Naive B cell (primary cell): ENCODE results near the gene MAN2A2. TPM values are rescaled to one million over a fixed set of nuclear protein-coding genes. Genes with fewer than 3 reads are reported as not detected.

Experiments
- ATAC-seq, 2 donors: fragments of 150-1000 bp; cut with Tn5 transposase; 2 replicates each; pipeline ENCODE4 v1.10.0; 2021; ENCODE audit warnings: low read depth in 2 of 2, mild to moderate bottlenecking in 2 of 2, moderate library complexity in 2 of 2
- DNase-seq: peaks from one replicate; pipeline ENCODE4 v3.0.0; 2022
- H3K27ac Mint-ChIP-seq, 6 donors: one replicate each; pipeline ENCODE4 v1.8.0; 2020 to 2022; ENCODE audit warnings: mild to moderate bottlenecking in 6 of 6, mixed read lengths in 6 of 6, moderate library complexity in 5 of 6, inconsistent platforms in 2 of 6
- H3K27me3 Mint-ChIP-seq, 3 donors: one replicate each; pipeline ENCODE4 v1.8.0; 2021 to 2022; ENCODE audit warnings: mixed read lengths in 3 of 3, mild to moderate bottlenecking in 1 of 3
- H3K36me3 Mint-ChIP-seq, 2 donors: one replicate each; pipeline ENCODE4 v1.8.0; 2020 to 2022; ENCODE audit warnings: mixed read lengths in 2 of 2, inconsistent platforms in 1 of 2, mild to moderate bottlenecking in 1 of 2
- H3K4me1 Mint-ChIP-seq, 3 donors: one replicate each; pipeline ENCODE4 v1.8.0; 2020 to 2022; ENCODE audit warnings: mixed read lengths in 3 of 3, inconsistent platforms in 1 of 3, mild to moderate bottlenecking in 1 of 3, moderate library complexity in 1 of 3
- H3K4me3 Mint-ChIP-seq, 8 donors: one replicate each; pipeline ENCODE4 v1.8.0; 2020 to 2022; ENCODE audit warnings: mild to moderate bottlenecking in 8 of 8, mixed read lengths in 8 of 8, moderate library complexity in 8 of 8, inconsistent platforms in 2 of 8
- H3K9me3 Mint-ChIP-seq, 7 donors: one replicate each; pipeline ENCODE4 v1.8.0; 2020 to 2022; ENCODE audit warnings: mixed read lengths in 7 of 7, mild to moderate bottlenecking in 5 of 7, inconsistent platforms in 2 of 7, moderate library complexity in 1 of 7
- polyA plus RNA-seq, 6 donors: library from polyadenylated mRNA; unstranded; fragments of 300-500 nt; fragmentation: Illumina TruSeq; gene quantifications; one replicate each; pipeline ENCODE4 v1.2.3, GENCODE V29; 2021; ENCODE audit warnings: low read depth in 6 of 6

MAN2A2 gene
- polyA plus RNA-seq, 6 donors from 2014 or later, result 1.4 to 8.9 (median 6.5) TPM

GRCh38 chr15:90932660-90932991, 29.5 kb downstream of the MAN2A2 start:
- no peaks in the 10 kb centered on the region for H3K27me3 Mint-ChIP-seq
- DNase-seq (no peak), ATAC-seq (no peak)
- H3K9me3 Mint-ChIP-seq, result no peaks in the 10 kb centered on the region
- H3K27ac Mint-ChIP-seq, result peak overlapping the region in 5 of 6 donors; percentile 65 to 94 (median 87)
- peak overlapping the region; percentile 93 to 98 (median 97) for H3K4me3 Mint-ChIP-seq
- H3K4me1 Mint-ChIP-seq, result peaks cover 47 to 62% (median 56%) of the 10 kb centered on the region in 3 donors
- H3K36me3 Mint-ChIP-seq, result no peaks in the 10 kb centered on the region

- H3K27me3 Mint-ChIP-seq, result no peaks in the 10 kb centered on the region
- H3K36me3 Mint-ChIP-seq, result no peaks in the 10 kb centered on the region
- H3K27ac Mint-ChIP-seq, result peak overlapping the region in 3 of 6 donors; percentile 22 to 93 (median 90)
- DNase-seq, result no peak
- peaks cover 47 to 61% (median 56%) of the 10 kb centered on the region in 3 donors for H3K4me1 Mint-ChIP-seq
- no peaks in the 10 kb centered on the region for H3K9me3 Mint-ChIP-seq
- ATAC-seq, result no peak
- peak overlapping the region in 7 of 8 donors; percentile 45 to 97 (median 70) for H3K4me3 Mint-ChIP-seq
These were observed 30.2 kb downstream of the MAN2A2 start for GRCh38 chr15:90933301-90933700.

GRCh38 chr15:90934256-90934948, 31.3 kb downstream of the MAN2A2 start:
- H3K4me1 Mint-ChIP-seq, result peaks cover 47 to 54% (median 52%) of the 10 kb centered on the region in 3 donors

DNA sequence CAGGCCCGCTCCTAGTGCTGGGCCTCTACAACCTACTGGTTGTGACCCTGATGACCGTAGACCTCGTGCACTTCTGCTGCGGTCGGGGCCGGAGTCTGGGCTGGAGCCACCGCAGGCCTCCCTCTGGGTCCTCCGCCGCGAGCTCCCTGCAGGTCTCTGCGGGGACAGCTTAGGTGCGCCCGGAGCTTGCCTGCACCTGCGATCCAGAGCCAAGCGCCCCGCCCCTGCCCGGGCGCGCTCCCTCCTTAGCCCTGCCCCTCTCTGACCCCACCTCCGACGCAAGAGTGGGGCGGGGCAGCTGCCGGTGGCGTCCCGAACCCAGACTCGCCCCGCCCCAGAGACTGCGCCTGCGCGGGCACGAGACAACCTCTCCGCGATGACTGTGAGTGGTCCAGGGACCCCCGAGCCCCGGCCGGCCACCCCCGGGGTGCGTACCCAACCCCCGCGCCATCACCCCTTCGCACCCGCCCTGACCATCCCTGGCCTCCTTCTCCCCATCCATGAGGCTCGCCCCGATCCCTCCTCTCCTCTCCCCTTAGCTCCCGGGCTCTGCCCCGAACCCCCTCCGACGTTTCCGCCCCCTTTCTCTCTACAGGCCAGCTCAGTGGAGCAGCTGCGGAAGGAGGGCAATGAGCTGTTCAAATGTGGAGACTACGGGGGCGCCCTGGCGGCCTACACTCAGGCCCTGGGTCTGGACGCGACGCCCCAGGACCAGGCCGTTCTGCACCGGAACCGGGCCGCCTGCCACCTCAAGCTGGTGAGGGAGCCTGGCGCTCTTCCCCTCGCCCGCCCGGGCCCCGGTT, 32.0 kb downstream of the MAN2A2 start, which contains the start of gene UNC45A:
UNC45A (plus strand) TSS at position 337 of the 803 bp plus-strand sequence; CDS start at position 377, 40 bp downstream.
- Mint-ChIP-seq H3K36me3 (no peaks in the 10 kb centered on the region), H3K9me3 (no peaks in the 10 kb centered on the region), H3K4me3 (peak within 1 kb of the TSS; percentile 91 to 97 (median 95)), H3K4me1 (peaks cover 42 to 48% (median 44%) of the 10 kb centered on the region in 3 donors), H3K27ac (peak within 1 kb of the TSS; percentile 91 to 98 (median 96)), H3K27me3 (no peaks in the 10 kb centered on the region)
- ATAC-seq, result peak; percentile 71 to 72
- peak; percentile 96 for DNase-seq

More at GRCh38 chr15:90934256-90934948, 31.3 kb downstream of the MAN2A2 start:
- ATAC-seq, result peak; percentile 34 to 35
- no peaks in the 10 kb centered on the region for H3K36me3 Mint-ChIP-seq
- no peaks in the 10 kb centered on the region for H3K9me3 Mint-ChIP-seq
- H3K27me3 Mint-ChIP-seq, result no peaks in the 10 kb centered on the region
- peak; percentile 82 for DNase-seq
- peak overlapping the region; percentile 42 to 98 (median 94) for H3K27ac Mint-ChIP-seq
- peak overlapping the region; percentile 91 to 97 (median 95) for H3K4me3 Mint-ChIP-seq

DNA sequence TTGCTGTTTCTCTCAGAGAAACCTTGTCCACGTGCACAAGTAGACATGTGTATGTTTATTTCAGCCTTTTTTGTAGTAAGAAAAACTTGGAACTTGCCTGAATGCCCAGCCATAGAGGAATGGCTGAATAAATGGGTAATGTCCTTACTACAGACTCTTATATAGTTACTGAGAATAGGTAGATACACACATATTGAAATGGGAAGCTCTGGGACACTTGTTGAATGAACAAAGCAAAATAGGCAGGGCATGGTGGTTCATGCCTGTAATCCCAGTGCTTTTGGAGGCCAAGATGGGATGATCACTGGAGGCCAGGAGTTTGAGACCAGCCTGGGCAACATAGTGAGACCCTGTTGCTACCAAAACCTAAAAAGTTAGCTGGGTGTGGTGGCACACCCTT, 33.7 kb downstream of the MAN2A2 start:
- peaks cover 6 to 8% of the 10 kb centered on the region in 2 donors for H3K36me3 Mint-ChIP-seq
- H3K9me3 Mint-ChIP-seq, result no peaks in the 10 kb centered on the region
- H3K27ac Mint-ChIP-seq, result peak overlapping the region in 3 of 6 donors; percentile 19 to 91 (median 62)
- H3K4me1 Mint-ChIP-seq, result peaks cover 28 to 32% (median 29%) of the 10 kb centered on the region in 3 donors
- ATAC-seq (no peak), DNase-seq (no peak)
- H3K27me3 Mint-ChIP-seq, result no peaks in the 10 kb centered on the region
- H3K4me3 Mint-ChIP-seq, result peak overlapping the region in 5 of 8 donors; percentile 91 to 97 (median 95)

- H3K36me3 Mint-ChIP-seq, result peaks cover 6 to 8% of the 10 kb centered on the region in 2 donors
- H3K4me1 Mint-ChIP-seq, result peaks cover 23 to 25% (median 25%) of the 10 kb centered on the region in 3 donors
- no peak overlapping the region for H3K27ac Mint-ChIP-seq
- H3K4me3 Mint-ChIP-seq, result no peak overlapping the region
- no peak for ATAC-seq
- DNase-seq, result no peak
- H3K27me3 Mint-ChIP-seq, result no peaks in the 10 kb centered on the region
- H3K9me3 Mint-ChIP-seq, result no peaks in the 10 kb centered on the region
These were observed 35.2 kb downstream of the MAN2A2 start for GRCh38 chr15:90938261-90938660.

GRCh38 chr15:90939756-90940155, 36.7 kb downstream of the MAN2A2 start:
- no peak for ATAC-seq
- Mint-ChIP-seq H3K4me3 (peak overlapping the region in 1 of 8 donors; percentile 36), H3K27me3 (no peaks in the 10 kb centered on the region), H3K9me3 (no peaks in the 10 kb centered on the region), H3K27ac (peak overlapping the region in 1 of 6 donors; percentile 70), H3K36me3 (peaks cover 6 to 8% of the 10 kb centered on the region in 2 donors), H3K4me1 (peaks cover 16 to 18% (median 17%) of the 10 kb centered on the region in 3 donors)
- DNase-seq, result no peak

GRCh38 chr15:90941038-90941437, 37.9 kb downstream of the MAN2A2 start:
- ATAC-seq (no peak), DNase-seq (no peak)
- no peak overlapping the region for H3K27ac Mint-ChIP-seq
- H3K36me3 Mint-ChIP-seq, result peaks cover 6 to 8% of the 10 kb centered on the region in 2 donors
- H3K27me3 Mint-ChIP-seq, result no peaks in the 10 kb centered on the region
- no peaks in the 10 kb centered on the region for H3K9me3 Mint-ChIP-seq
- peaks cover 10 to 11% (median 10%) of the 10 kb centered on the region in 3 donors for H3K4me1 Mint-ChIP-seq
- peak overlapping the region in 1 of 8 donors; percentile 36 for H3K4me3 Mint-ChIP-seq

- Mint-ChIP-seq H3K36me3 (peaks cover 6 to 8% of the 10 kb centered on the region in 2 donors), H3K27ac (no peak overlapping the region), H3K4me1 (no peaks in the 10 kb centered on the region), H3K27me3 (no peaks in the 10 kb centered on the region), H3K4me3 (no peak overlapping the region), H3K9me3 (no peaks in the 10 kb centered on the region)
- ATAC-seq (no peak), DNase-seq (no peak)
These were observed 39.4 kb downstream of the MAN2A2 start for GRCh38 chr15:90942354-90943120.

DNA sequence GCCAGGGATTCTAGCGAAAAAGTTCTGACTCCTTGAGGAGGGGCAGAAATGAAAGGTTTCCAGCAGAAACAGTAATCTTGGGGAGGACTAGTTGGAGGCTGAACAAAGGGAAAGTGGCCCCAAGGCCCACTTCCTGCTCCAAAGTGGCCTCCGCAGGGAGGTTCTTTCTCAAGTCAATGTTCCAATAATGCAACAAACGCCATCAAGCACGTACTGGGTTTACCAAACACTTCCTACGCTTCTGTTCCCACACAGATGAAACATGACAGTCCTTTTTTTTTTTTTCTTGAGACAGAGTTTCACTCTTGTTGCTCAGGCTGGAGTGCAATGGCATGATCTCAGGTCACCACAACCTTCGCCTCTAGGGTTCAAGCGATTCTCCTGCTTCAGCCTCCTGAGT, 42.0 kb downstream of the MAN2A2 start:
- Mint-ChIP-seq H3K9me3 (no peaks in the 10 kb centered on the region), H3K27me3 (no peaks in the 10 kb centered on the region), H3K27ac (no peak overlapping the region), H3K36me3 (peaks cover 6 to 22% of the 10 kb centered on the region in 2 donors), H3K4me1 (no peaks in the 10 kb centered on the region), H3K4me3 (no peak overlapping the region)
- DNase-seq (no peak), ATAC-seq (no peak)

- Mint-ChIP-seq H3K36me3 (peaks cover 0 to 14% of the 10 kb centered on the region in 2 donors), H3K27ac (peak overlapping the region in 1 of 6 donors; percentile 50), H3K27me3 (no peaks in the 10 kb centered on the region), H3K4me1 (no peaks in the 10 kb centered on the region), H3K9me3 (no peaks in the 10 kb centered on the region), H3K4me3 (no peak overlapping the region)
- no peak for ATAC-seq
- DNase-seq, result no peak
These were observed 43.4 kb downstream of the MAN2A2 start for GRCh38 chr15:90946538-90946937.

GRCh38 chr15:90946941-90947576, 44.0 kb downstream of the MAN2A2 start:
- H3K36me3 Mint-ChIP-seq, result peaks cover 4 to 14% of the 10 kb centered on the region in 2 donors
- no peak for DNase-seq

More at GRCh38 chr15:90946941-90947576, 44.0 kb downstream of the MAN2A2 start:
- Mint-ChIP-seq H3K27me3 (no peaks in the 10 kb centered on the region), H3K4me3 (no peak overlapping the region), H3K9me3 (no peaks in the 10 kb centered on the region), H3K27ac (peak overlapping the region in 1 of 6 donors; percentile 78), H3K4me1 (no peaks in the 10 kb centered on the region)
- ATAC-seq, result no peak
